SJSA1 (cell line): ENCODE measurements around the gene SP4. TPM values are rescaled to one million over a fixed set of nuclear protein-coding genes. Genes with fewer than 3 reads are reported as not detected.

Source experiments
- DNase-seq, 2 experiments: peaks; one replicate each; pipeline ENCODE4 v3.0.0-alpha.2; 2015 to 2020; ENCODE audit warnings: low spot score in 2 of 2, low read depth in 1 of 2
- H3K27ac ChIP-seq: fragments of 250-450 bp; sonication (Bioruptor Pico); 2 replicates; pipeline ENCODE4 v1.5.1; 2020; ENCODE audit warnings: mild to moderate bottlenecking, moderate library complexity
- H3K27me3 ChIP-seq: fragments of 250-450 bp; sonication (Bioruptor Pico); replicated peaks from 2 replicates; pipeline ENCODE4 v1.5.1; 2020; ENCODE audit warnings: mild to moderate bottlenecking, moderate library complexity
- H3K36me3 ChIP-seq: fragments of 250-450 bp; sonication (Bioruptor Pico); 2 replicates; pipeline ENCODE4 v1.5.1; 2020; ENCODE audit warnings: mild to moderate bottlenecking
- H3K4me1 ChIP-seq: fragments of 250-450 bp; sonication (Bioruptor Pico); replicated peaks from 2 replicates; pipeline ENCODE4 v1.6.1; 2021; ENCODE audit warnings: mild to moderate bottlenecking
- H3K4me3 ChIP-seq: fragments of 250-450 bp; sonication (Bioruptor Pico); 2 replicates; pipeline ENCODE4 v1.5.1; 2020; ENCODE audit warnings: mild to moderate bottlenecking
- H3K9me3 ChIP-seq: fragments of 250-450 bp; sonication (Bioruptor Pico); replicated peaks from 2 replicates; pipeline ENCODE4 v1.5.1; 2020; ENCODE audit warnings: mild to moderate bottlenecking
- total RNA-seq: library from RNA; depleted of rRNA; stranded (reverse); fragments of >200 nt; shearing (Covaris generic); gene quantifications from 2 replicates; pipeline ENCODE4 v1.2.3, GENCODE V29; 2014

The SP4 gene
- total RNA-seq, 1 experiment from 2014 or later: 13.6 TPM

- Histone ChIP-seq H3K9me3 (no peaks in the 10 kb centered on the region), H3K4me1 (no peaks in the 10 kb centered on the region), H3K27ac (no peak overlapping the region), H3K27me3 (no peaks in the 10 kb centered on the region), H3K36me3 (no peaks in the 10 kb centered on the region; the same call in 1 of the 2 replicates), H3K4me3 (no peak overlapping the region)
- DNase-seq: no peak
These were observed 34.2 kb downstream of the SP4 start for GRCh38 chr7:21462081-21462480.

GRCh38 chr7:21463524-21463923 is 35.6 kb downstream of the SP4 start:
- Histone ChIP-seq H3K27me3 (no peaks in the 10 kb centered on the region; the same call in 1 of the 2 replicates), H3K4me3 (no peak overlapping the region), H3K27ac (no peak overlapping the region), H3K36me3 (no peaks in the 10 kb centered on the region; the same call in 1 of the 2 replicates), H3K4me1 (no peaks in the 10 kb centered on the region), H3K9me3 (no peaks in the 10 kb centered on the region)
- DNase-seq: no peak

GRCh38 chr7:21468969-21469368 is 41.1 kb downstream of the SP4 start:
- no peak overlapping the region for H3K27ac ChIP-seq
- H3K4me1 ChIP-seq: no peaks in the 10 kb centered on the region
- H3K36me3 ChIP-seq: no peaks in the 10 kb centered on the region
- no peaks in the 10 kb centered on the region for H3K9me3 ChIP-seq
- no peak for DNase-seq
- no peak overlapping the region for H3K4me3 ChIP-seq
- no peaks in the 10 kb centered on the region; the same call in 1 of the 2 replicates for H3K27me3 ChIP-seq

GRCh38 chr7:21469894-21470293 is 42.0 kb downstream of the SP4 start:
- no peaks in the 10 kb centered on the region for H3K4me1 ChIP-seq
- no peaks in the 10 kb centered on the region for H3K9me3 ChIP-seq
- DNase-seq: no peak
- no peaks in the 10 kb centered on the region; the same call in 1 of the 2 replicates for H3K27me3 ChIP-seq
- no peaks in the 10 kb centered on the region for H3K36me3 ChIP-seq
- no peak overlapping the region for H3K27ac ChIP-seq
- no peak overlapping the region for H3K4me3 ChIP-seq

- no peak for DNase-seq
- Histone ChIP-seq H3K27ac (no peak overlapping the region), H3K36me3 (0 out of 2 replicates have a peak, but pooled peaks cover 1% of the 10 kb centered on the region), H3K4me1 (no peaks in the 10 kb centered on the region), H3K27me3 (no peaks in the 10 kb centered on the region; the same call in 1 of the 2 replicates), H3K9me3 (no peaks in the 10 kb centered on the region), H3K4me3 (no peak overlapping the region)
These were observed 44.1 kb downstream of the SP4 start for GRCh38 chr7:21472029-21472428.

- no peaks in the 10 kb centered on the region for H3K4me1 ChIP-seq
- H3K27ac ChIP-seq: no peak overlapping the region
- H3K4me3 ChIP-seq: no peak overlapping the region
- H3K9me3 ChIP-seq: no peaks in the 10 kb centered on the region
- H3K36me3 ChIP-seq: peaks cover 3% of the 10 kb centered on the region; the same call in 1 of the 2 replicates
- peak in 1 of 2 experiments; percentile 2 for DNase-seq
- H3K27me3 ChIP-seq: no peaks in the 10 kb centered on the region
These were observed 48.5 kb downstream of the SP4 start for GRCh38 chr7:21476429-21476828.

GRCh38 chr7:21480693-21481403 is 53.0 kb downstream of the SP4 start:
- peaks cover 8% of the 10 kb centered on the region; the same call in 1 of the 2 replicates for H3K36me3 ChIP-seq
- H3K27me3 ChIP-seq: no peaks in the 10 kb centered on the region; the same call in 1 of the 2 replicates
- H3K27ac ChIP-seq: no peak overlapping the region
- no peaks in the 10 kb centered on the region for H3K4me1 ChIP-seq
- H3K4me3 ChIP-seq: no peak overlapping the region
- no peak for DNase-seq
- H3K9me3 ChIP-seq: no peaks in the 10 kb centered on the region

- no peaks in the 10 kb centered on the region; the same call in 1 of the 2 replicates for H3K27me3 ChIP-seq
- no peak overlapping the region for H3K4me3 ChIP-seq
- H3K27ac ChIP-seq: no peak overlapping the region
- H3K9me3 ChIP-seq: no peaks in the 10 kb centered on the region
- H3K4me1 ChIP-seq: no peaks in the 10 kb centered on the region
- no peak for DNase-seq
- peaks cover 5% of the 10 kb centered on the region; the same call in 1 of the 2 replicates for H3K36me3 ChIP-seq
These were observed 58.6 kb downstream of the SP4 start for GRCh38 chr7:21486511-21486910.

- no peaks in the 10 kb centered on the region for H3K27me3 ChIP-seq
- no peak for DNase-seq
- H3K4me1 ChIP-seq: no peaks in the 10 kb centered on the region
- H3K36me3 ChIP-seq: peaks cover 12% of the 10 kb centered on the region
- H3K27ac ChIP-seq: no peak overlapping the region
- no peak overlapping the region for H3K4me3 ChIP-seq
- peaks cover 2% of the 10 kb centered on the region; the same call in 1 of the 2 replicates for H3K9me3 ChIP-seq
These were observed 67.8 kb downstream of the SP4 start for GRCh38 chr7:21495731-21496130.

- no peak for DNase-seq
- Histone ChIP-seq H3K36me3 (peaks cover 12% of the 10 kb centered on the region), H3K27me3 (no peaks in the 10 kb centered on the region)
These were observed 69.2 kb downstream of the SP4 start for GRCh38 chr7:21497072-21497471.

GRCh38 chr7:21500117-21500832 is 72.4 kb downstream of the SP4 start:
- Histone ChIP-seq H3K27me3 (no peaks in the 10 kb centered on the region), H3K4me3 (no peak overlapping the region), H3K27ac (no peak overlapping the region), H3K36me3 (no peaks in the 10 kb centered on the region), H3K9me3 (no peaks in the 10 kb centered on the region; the same call in 1 of the 2 replicates), H3K4me1 (no peaks in the 10 kb centered on the region)
- no peak for DNase-seq

More at GRCh38 chr7:21497072-21497471, 69.2 kb downstream of the SP4 start:
- H3K27ac ChIP-seq: no peak overlapping the region
- H3K9me3 ChIP-seq: peaks cover 2% of the 10 kb centered on the region; the same call in 1 of the 2 replicates
- no peaks in the 10 kb centered on the region for H3K4me1 ChIP-seq
- H3K4me3 ChIP-seq: no peak overlapping the region

GRCh38 chr7:21504021-21504420 is 76.1 kb downstream of the SP4 start:
- Histone ChIP-seq H3K36me3 (no peaks in the 10 kb centered on the region), H3K4me3 (no peak overlapping the region), H3K27me3 (no peaks in the 10 kb centered on the region), H3K4me1 (no peaks in the 10 kb centered on the region), H3K9me3 (no peaks in the 10 kb centered on the region; the same call in 1 of the 2 replicates), H3K27ac (no peak overlapping the region)
- DNase-seq: no peak

GRCh38 chr7:21507627-21508343 is 79.9 kb downstream of the SP4 start:
- Histone ChIP-seq H3K36me3 (no peaks in the 10 kb centered on the region), H3K27me3 (no peaks in the 10 kb centered on the region), H3K4me3 (no peak overlapping the region), H3K9me3 (no peaks in the 10 kb centered on the region), H3K27ac (no peak overlapping the region), H3K4me1 (no peaks in the 10 kb centered on the region)
- peak in 1 of 2 experiments; percentile 6 for DNase-seq
